ENCODE results near the gene FARSB. TPM values are rescaled to one million over a fixed set of nuclear protein-coding genes. Genes with fewer than 3 reads are reported as not detected.
A peak's percentile ranks its signal among the peaks of the same experiment; 100 is the strongest.

The FARSB gene
- total RNA-seq, 4 donors from 2014 or later = 11.1 to 14.3 (median 13.0) TPM

- TF ChIP-seq POLR2AphosphoS5 (IDR thresholded peaks at IDR 0.05) = no peak
- no peak for TF ChIP-seq EP300 (IDR thresholded peaks at IDR 0.05)
- no peak for TF ChIP-seq POLR2A (IDR thresholded peaks at IDR 0.05)
- TF ChIP-seq CTCF (IDR thresholded peaks at IDR 0.05) = no peak
These were observed 13.5 kb upstream of the FARSB start for GRCh38 chr2:222669353-222669752.

GRCh38 chr2:222668494-222669154, 12.7 kb upstream of the FARSB start:
- no peak overlapping the region for H3K4me3 ChIP-seq
- ATAC-seq = no peak
- WGBS, 2 donors (ENCODE audit: low coverage in 1 of 2) = 88 to 98% methylated on average over 3 of the region's 3 CpGs
- no peaks in the 10 kb centered on the region for H3K9me3 ChIP-seq
- H3K27ac ChIP-seq = no peak overlapping the region
- no peaks in the 10 kb centered on the region for H3K36me3 ChIP-seq
- peaks cover 14% of the 10 kb centered on the region for H3K27me3 ChIP-seq
- peaks cover 0 to 13% (median 7%) of the 10 kb centered on the region in 3 donors for H3K4me1 ChIP-seq
- TF ChIP-seq POLR2A (IDR thresholded peaks at IDR 0.05) = no peak

More at GRCh38 chr2:222669353-222669752, 13.5 kb upstream of the FARSB start:
- Histone ChIP-seq H3K4me1 (peaks cover 0 to 13% (median 7%) of the 10 kb centered on the region in 3 donors), H3K9me3 (no peaks in the 10 kb centered on the region), H3K36me3 (no peaks in the 10 kb centered on the region), H3K4me3 (no peak overlapping the region), H3K27ac (no peak overlapping the region), H3K27me3 (peaks cover 14% of the 10 kb centered on the region)
- ATAC-seq = no peak
- WGBS, 2 donors (ENCODE audit: low coverage in 1 of 2) = 60 to 73% methylated on average over 3 of the region's 4 CpGs

DNA sequence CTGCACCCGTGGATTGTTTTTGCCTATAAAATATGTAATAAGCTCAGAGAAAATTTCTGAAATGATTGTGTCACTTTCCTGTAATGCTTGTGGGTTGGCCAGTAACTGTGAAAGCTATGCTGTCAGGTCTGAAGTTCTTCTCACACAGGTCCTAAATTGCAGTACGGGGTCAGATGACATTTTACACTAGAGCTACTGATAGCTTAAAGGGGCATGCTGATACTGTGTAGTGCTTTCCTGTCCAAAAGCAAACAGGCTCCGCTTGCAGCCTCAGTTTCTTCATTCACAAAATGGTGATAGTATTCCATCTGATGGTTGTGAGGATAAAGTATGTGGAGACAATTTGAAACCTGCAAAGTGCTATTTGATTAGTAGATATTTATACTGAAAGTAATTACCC, 7.6 kb upstream of the FARSB start:
- Histone ChIP-seq H3K4me3 (no peak overlapping the region), H3K36me3 (no peaks in the 10 kb centered on the region), H3K4me1 (no peaks in the 10 kb centered on the region), H3K27ac (no peak overlapping the region), H3K9me3 (no peaks in the 10 kb centered on the region), H3K27me3 (no peaks in the 10 kb centered on the region)
- TF ChIP-seq EP300 (IDR thresholded peaks at IDR 0.05) (no peak), CTCF (IDR thresholded peaks at IDR 0.05) (no peak), POLR2A (IDR thresholded peaks at IDR 0.05) (no peak), POLR2AphosphoS5 (IDR thresholded peaks at IDR 0.05) (no peak)
- no peak for ATAC-seq
- WGBS, 2 donors (ENCODE audit: low coverage in 1 of 2) = 67 to 83% methylated on average over 2 to 3 of the region's 3 CpGs

GRCh38 chr2:222656526-222657446, 894 bp upstream of the FARSB start:
- Histone ChIP-seq H3K4me3 (peak overlapping the region; percentile 82 to 89), H3K9me3 (no peaks in the 10 kb centered on the region), H3K4me1 (peaks cover 0 to 39% (median 13%) of the 10 kb centered on the region in 3 donors), H3K27ac (peak overlapping the region in 3 of 4 donors; percentile 89 to 92 (median 89)), H3K36me3 (no peaks in the 10 kb centered on the region), H3K27me3 (no peaks in the 10 kb centered on the region)
- TF ChIP-seq CTCF (IDR thresholded peaks at IDR 0.05) (no peak), POLR2A (IDR thresholded peaks at IDR 0.05) (no peak), POLR2AphosphoS5 (IDR thresholded peaks at IDR 0.05) (no peak), EP300 (IDR thresholded peaks at IDR 0.05) (no peak)
- ATAC-seq = peak; percentile 8
- WGBS, 2 donors (ENCODE audit: low coverage in 1 of 2) = 9 to 17% methylated on average over 8 to 13 of the region's 13 CpGs

GRCh38 chr2:222653280-222653679, 2.6 kb downstream of the FARSB start:
- H3K4me1 ChIP-seq = peaks cover 0 to 39% (median 13%) of the 10 kb centered on the region in 3 donors
- H3K4me3 ChIP-seq = no peak overlapping the region
- H3K9me3 ChIP-seq = no peaks in the 10 kb centered on the region
- ATAC-seq = no peak
- no peaks in the 10 kb centered on the region for H3K27me3 ChIP-seq
- TF ChIP-seq POLR2AphosphoS5 (IDR thresholded peaks at IDR 0.05) (no peak), EP300 (IDR thresholded peaks at IDR 0.05) (no peak), CTCF (IDR thresholded peaks at IDR 0.05) (no peak), POLR2A (IDR thresholded peaks at IDR 0.05) (no peak)
- peaks cover 0 to 2% of the 10 kb centered on the region in 2 donors for H3K36me3 ChIP-seq
- no peak overlapping the region for H3K27ac ChIP-seq

All from gastroesophageal sphincter (tissue), 4 donors.